Measurements from ENCODE around the gene MOB2.

MOB2 gene

GRCh38 chr11:1472180-1473005 is 14.2 kb downstream of the MOB2 start:
- no peak for DNase-seq (ENCODE audit: low read depth in 3 of 3)

DNA sequence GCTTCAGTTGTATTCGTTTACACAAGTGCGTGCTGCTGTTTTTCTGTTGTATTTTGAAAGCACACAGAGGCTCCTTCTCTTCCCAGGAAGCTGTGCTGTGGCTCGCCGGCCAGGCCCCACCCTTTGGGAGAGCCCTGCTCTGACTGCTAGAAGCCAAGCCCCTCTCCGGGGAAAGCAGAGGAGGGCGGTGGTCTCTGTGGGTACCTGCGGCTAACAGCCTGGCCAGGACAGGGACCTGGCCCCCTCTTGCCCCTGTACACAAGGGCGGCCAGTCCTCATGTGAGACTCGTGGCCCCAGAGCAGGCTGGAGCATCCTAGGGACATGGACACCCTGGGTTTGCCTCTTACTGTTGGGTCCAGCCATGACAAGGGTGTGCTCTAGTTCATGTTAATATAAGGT is 14.8 kb downstream of the MOB2 start:
- no peak for DNase-seq (ENCODE audit: low read depth in 3 of 3)

GRCh38 chr11:1470681-1471611 is 15.6 kb downstream of the MOB2 start:
- DNase-seq (ENCODE audit: low read depth in 3 of 3): no peak

- DNase-seq (ENCODE audit: low read depth in 3 of 3): no peak
Observed at GRCh38 chr11:1469911-1470680, 16.5 kb downstream of the MOB2 start.

- no peak for DNase-seq (ENCODE audit: low read depth in 3 of 3)
Observed at GRCh38 chr11:1469287-1469910, 17.2 kb downstream of the MOB2 start.

DNA sequence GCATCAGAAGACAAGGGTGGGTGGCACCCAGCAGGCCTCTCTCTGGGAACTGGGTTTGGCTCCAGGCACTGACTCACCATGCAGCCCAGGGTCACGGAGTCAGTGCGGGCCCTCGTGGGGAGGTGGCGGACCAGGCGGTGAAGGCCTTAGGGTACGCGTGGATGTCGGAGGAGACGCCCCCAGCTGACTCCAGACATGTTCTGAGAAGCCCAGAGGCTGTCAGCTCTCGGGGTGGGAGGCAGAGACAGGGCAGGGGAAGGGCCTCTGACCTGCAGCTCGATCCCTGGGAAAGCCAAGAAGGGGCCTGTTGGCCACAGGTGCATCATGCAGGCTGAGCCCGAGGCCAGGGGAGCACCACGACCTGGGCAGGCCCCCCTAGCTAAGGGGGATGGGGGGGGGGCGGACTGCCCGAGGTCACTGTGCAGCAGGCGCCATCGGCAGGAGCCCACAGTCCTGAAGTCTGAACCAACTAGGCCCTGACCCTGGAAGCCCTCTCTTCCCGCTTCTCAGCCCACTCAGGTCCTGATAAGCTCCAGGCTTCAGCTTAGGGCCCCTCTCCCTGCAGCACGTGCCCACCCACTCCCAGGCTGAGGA is 18.0 kb downstream of the MOB2 start:
- no peak for DNase-seq (ENCODE audit: low read depth in 3 of 3)

DNA sequence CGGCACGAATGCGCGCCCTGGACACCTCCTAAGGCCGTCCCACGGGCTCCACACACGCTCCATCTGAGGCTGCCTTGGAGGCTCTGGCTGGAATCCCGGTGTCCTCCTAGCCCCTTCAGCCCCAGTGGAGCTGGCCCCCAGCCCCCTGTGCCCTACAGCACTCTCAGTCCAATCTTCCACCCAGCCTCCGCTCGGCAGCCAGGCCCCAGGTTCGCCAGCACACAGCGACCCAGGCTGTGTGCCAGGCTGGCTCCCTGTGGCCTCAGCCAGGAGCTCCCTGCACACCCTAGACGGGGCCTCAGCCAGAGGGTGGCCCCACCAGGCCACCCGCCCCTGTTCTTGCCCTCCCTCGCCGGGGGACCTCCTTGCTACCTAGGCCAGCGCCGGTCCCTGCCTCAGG is 18.6 kb downstream of the MOB2 start:
- no peak for DNase-seq (ENCODE audit: low read depth in 3 of 3)

- DNase-seq (ENCODE audit: low read depth in 3 of 3): no peak
Observed at GRCh38 chr11:1467270-1467669, 19.3 kb downstream of the MOB2 start.

GRCh38 chr11:1466784-1467183 is 19.8 kb downstream of the MOB2 start:
- no peak for DNase-seq (ENCODE audit: low read depth in 3 of 3)

DNA sequence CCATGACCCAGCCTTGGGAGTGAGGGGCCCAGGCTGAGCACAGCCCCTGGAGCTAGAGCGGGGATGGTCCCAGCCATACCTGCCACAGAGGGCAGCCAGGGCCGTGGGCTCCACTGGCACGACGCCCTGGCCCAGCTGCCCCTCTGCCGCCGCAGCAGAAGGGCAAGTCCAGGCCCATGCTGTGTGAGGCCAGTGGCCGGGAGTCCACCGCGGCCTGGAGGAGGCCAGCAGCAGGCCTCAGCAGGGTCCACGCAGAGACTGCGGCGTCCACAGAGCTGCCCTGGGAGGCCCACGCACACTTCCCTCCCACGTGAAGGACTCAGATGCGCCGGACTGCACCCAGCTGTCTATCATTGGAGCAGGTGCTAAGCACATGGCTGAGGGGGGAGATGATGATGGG is 23.5 kb downstream of the MOB2 start:
- no peak for DNase-seq (ENCODE audit: low read depth in 3 of 3)

DNA sequence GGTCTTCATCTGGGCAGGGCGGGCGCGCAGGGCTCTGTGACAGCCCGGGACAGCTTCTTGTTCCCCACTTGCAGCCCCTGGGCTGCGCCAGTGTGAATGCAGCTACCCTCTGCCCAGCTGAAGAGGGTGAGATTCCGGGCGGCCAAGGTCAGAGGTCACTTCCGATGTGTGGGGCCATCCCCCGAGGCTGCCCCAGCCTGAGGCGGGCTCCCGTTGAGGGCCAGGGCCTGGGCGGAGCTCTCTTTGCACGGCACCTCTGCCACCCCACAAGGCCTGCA is 23.9 kb downstream of the MOB2 start:
- no peak for DNase-seq (ENCODE audit: low read depth in 3 of 3)

- no peak for DNase-seq (ENCODE audit: low read depth in 3 of 3)
Observed at GRCh38 chr11:1461826-1462697, 24.5 kb downstream of the MOB2 start.

- DNase-seq (ENCODE audit: low read depth in 3 of 3): no peak
Observed at GRCh38 chr11:1460986-1461825, 25.4 kb downstream of the MOB2 start.

DNA sequence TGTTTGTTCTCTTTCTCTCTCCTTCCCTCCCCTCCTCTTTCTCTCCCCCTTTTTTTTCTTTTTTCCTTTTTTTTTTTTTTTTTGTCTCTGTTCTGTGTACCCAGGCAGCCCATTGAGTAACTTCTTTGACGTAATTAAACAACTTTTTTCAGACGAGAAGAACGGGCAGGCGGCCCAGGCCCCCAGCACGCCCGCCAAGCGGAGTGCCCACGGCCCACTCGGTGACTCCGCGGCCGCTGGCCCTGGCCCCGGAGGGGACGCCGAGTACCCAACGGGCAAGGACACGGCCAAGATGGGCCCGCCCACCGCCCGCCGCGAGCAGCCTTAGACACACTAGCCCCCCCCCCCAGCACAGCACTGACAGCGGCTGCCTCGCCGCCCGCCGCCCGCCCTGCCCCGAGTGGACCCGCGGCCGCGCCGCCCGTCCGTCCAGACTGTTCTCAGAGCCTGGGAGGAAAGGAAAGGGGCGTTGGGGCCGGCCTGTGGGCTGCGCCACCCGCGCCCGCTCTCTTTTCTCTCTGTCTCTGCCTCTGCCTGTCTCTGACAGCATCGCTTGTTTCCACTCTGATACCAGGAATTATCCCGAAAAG is 26.1 kb downstream of the MOB2 start:
- no peak for DNase-seq (ENCODE audit: low read depth in 3 of 3)

GRCh38 chr11:1459764-1460395 is 26.7 kb downstream of the MOB2 start:
- DNase-seq (ENCODE audit: low read depth in 3 of 3): no peak

DNA sequence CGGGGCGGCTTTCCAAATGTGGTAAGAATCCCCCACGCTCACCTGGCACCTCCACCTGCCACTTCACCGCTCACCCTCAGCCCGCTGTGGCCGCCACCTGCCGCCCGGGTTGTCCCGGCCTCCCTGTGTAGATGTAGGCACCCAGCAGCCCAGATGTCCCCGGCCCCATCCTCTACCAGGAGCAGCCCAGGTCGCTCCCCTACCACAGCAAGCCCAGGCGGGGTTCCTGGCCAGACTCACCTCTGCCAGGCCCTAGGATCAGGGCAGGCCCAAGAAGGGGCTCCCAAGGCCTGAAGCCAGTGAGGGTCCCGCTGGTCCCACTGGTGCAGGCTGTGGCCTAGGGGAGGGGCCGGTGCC is 27.4 kb downstream of the MOB2 start:
- no peak for DNase-seq (ENCODE audit: low read depth in 3 of 3)

GRCh38 chr11:1458340-1459218 is 28.0 kb downstream of the MOB2 start:
- no peak for DNase-seq (ENCODE audit: low read depth in 3 of 3)

- no peak for DNase-seq (ENCODE audit: low read depth in 3 of 3)
Observed at GRCh38 chr11:1457856-1458255, 28.7 kb downstream of the MOB2 start.

Measured in stimulated activated CD4-positive, alpha-beta T cell treated with anti-CD3 and anti-CD28 coated beads, TNF-alpha, amount 100 ng/mL, for 24 hours (primary cell).